ENCODE measurements around the gene C20orf144.
"Not testable (repeated sequence)": the region's sequence is repeated elsewhere in the genome, so short reads cannot be mapped to it uniquely, and the experiment has no call there.

Gene C20orf144

GRCh38 chr20:33693289-33693688 lies 31.2 kb downstream of the C20orf144 start:
- in situ Hi-C loops (cut with HindIII; ENCODE audit: low sequenced_read_pairs), result no loop called here

GRCh38 chr20:33693741-33694638 lies 31.9 kb downstream of the C20orf144 start:
- in situ Hi-C loops (cut with HindIII; ENCODE audit: low sequenced_read_pairs), result no loop called here

- in situ Hi-C loops (cut with HindIII; ENCODE audit: low sequenced_read_pairs), result no loop called here
These were observed 32.5 kb downstream of the C20orf144 start for GRCh38 chr20:33694639-33695012.

GRCh38 chr20:33696448-33696847 lies 34.3 kb downstream of the C20orf144 start:
- in situ Hi-C loops (cut with HindIII; ENCODE audit: low sequenced_read_pairs), result no loop called here

- in situ Hi-C loops (cut with HindIII; ENCODE audit: low sequenced_read_pairs), result no loop called here
These were observed 35.0 kb downstream of the C20orf144 start for GRCh38 chr20:33697129-33697528.

- in situ Hi-C loops (cut with HindIII; ENCODE audit: low sequenced_read_pairs), result not testable (repeated sequence)
These were observed 36.8 kb downstream of the C20orf144 start for GRCh38 chr20:33698966-33699365.

GRCh38 chr20:33700696-33701441 lies 38.7 kb downstream of the C20orf144 start:
- in situ Hi-C loops (cut with HindIII; ENCODE audit: low sequenced_read_pairs), result not testable (repeated sequence)

- in situ Hi-C loops (cut with HindIII; ENCODE audit: low sequenced_read_pairs), result no loop called here
These were observed 39.7 kb downstream of the C20orf144 start for GRCh38 chr20:33701629-33702450.

GRCh38 chr20:33702861-33703260 lies 40.7 kb downstream of the C20orf144 start:
- in situ Hi-C loops (cut with HindIII; ENCODE audit: low sequenced_read_pairs), result no loop called here

- in situ Hi-C loops (cut with HindIII; ENCODE audit: low sequenced_read_pairs), result no loop called here
These were observed 41.5 kb downstream of the C20orf144 start for GRCh38 chr20:33703498-33704137.

- in situ Hi-C loops (cut with HindIII; ENCODE audit: low sequenced_read_pairs), result no loop called here
These were observed 42.2 kb downstream of the C20orf144 start for GRCh38 chr20:33704197-33704924.

- in situ Hi-C loops (cut with HindIII; ENCODE audit: low sequenced_read_pairs), result no loop called here
These were observed 45.5 kb downstream of the C20orf144 start for GRCh38 chr20:33707668-33708067.

GRCh38 chr20:33709398-33709797 lies 47.3 kb downstream of the C20orf144 start:
- in situ Hi-C loops (cut with HindIII; ENCODE audit: low sequenced_read_pairs), result no loop called here

GRCh38 chr20:33709905-33710541 lies 47.9 kb downstream of the C20orf144 start:
- in situ Hi-C loops (cut with HindIII; ENCODE audit: low sequenced_read_pairs), result no loop called here

- in situ Hi-C loops (cut with HindIII; ENCODE audit: low sequenced_read_pairs), result no loop called here
These were observed 48.7 kb downstream of the C20orf144 start for GRCh38 chr20:33710681-33711445.

- in situ Hi-C loops (cut with HindIII; ENCODE audit: low sequenced_read_pairs), result no loop called here
These were observed 49.3 kb downstream of the C20orf144 start for GRCh38 chr20:33711446-33711738.
